Stimulated activated naive CD8-positive, alpha-beta T cell treated with anti-CD3 and anti-CD28 coated beads, Interleukin-15, Interleukin-2, amounts not matched to agents 100 ng/mL and 50 ng/mL, for 24 hours (primary cell): ENCODE results near the gene SIGLEC1.
A peak's percentile ranks its signal among the peaks of the same experiment; 100 is the strongest.

ENCODE experiments used
- H3K27ac Mint-ChIP-seq: one replicate; pipeline ENCODE4 v1.8.0; 2021; ENCODE audit warnings: mild to moderate bottlenecking, mixed read lengths
- H3K27me3 Mint-ChIP-seq: one replicate; pipeline ENCODE4 v1.8.0; 2021; ENCODE audit warnings: mixed read lengths
- H3K36me3 Mint-ChIP-seq: one replicate; pipeline ENCODE4 v1.8.0; 2021; ENCODE audit warnings: low read depth, mixed read lengths
- H3K4me1 Mint-ChIP-seq: one replicate; pipeline ENCODE4 v1.8.0; 2021; ENCODE audit warnings: low read depth, mixed read lengths
- H3K4me3 Mint-ChIP-seq: one replicate; pipeline ENCODE4 v1.8.0; 2021; ENCODE audit warnings: mild to moderate bottlenecking, mixed read lengths
- H3K9me3 Mint-ChIP-seq: one replicate; pipeline ENCODE4 v1.8.0; 2021; ENCODE audit warnings: mixed read lengths

Gene SIGLEC1

GRCh38 chr20:3712279-3712873 lies at the start of gene SIGLEC1:
SIGLEC1 (minus strand) TSS chr20:3712600; CDS start chr20:3707128, 5,472 bp downstream.
- Mint-ChIP-seq H3K9me3 (no peaks in the 10 kb centered on the region), H3K36me3 (no peaks in the 10 kb centered on the region), H3K27ac (no peak within 1 kb of the TSS), H3K27me3 (peaks cover 11% of the 10 kb centered on the region), H3K4me3 (no peak within 1 kb of the TSS), H3K4me1 (no peaks in the 10 kb centered on the region)

GRCh38 chr20:3760655-3761348 lies 48.4 kb upstream of the SIGLEC1 start:
- no peaks in the 10 kb centered on the region for H3K27me3 Mint-ChIP-seq
- no peak overlapping the region for H3K4me3 Mint-ChIP-seq
- H3K36me3 Mint-ChIP-seq: peaks cover 22% of the 10 kb centered on the region
- peaks cover 3% of the 10 kb centered on the region for H3K4me1 Mint-ChIP-seq
- no peak overlapping the region for H3K27ac Mint-ChIP-seq
- H3K9me3 Mint-ChIP-seq: no peaks in the 10 kb centered on the region

- no peaks in the 10 kb centered on the region for H3K4me1 Mint-ChIP-seq
- no peak overlapping the region for H3K4me3 Mint-ChIP-seq
- H3K9me3 Mint-ChIP-seq: no peaks in the 10 kb centered on the region
- no peak overlapping the region for H3K27ac Mint-ChIP-seq
- peaks cover 22% of the 10 kb centered on the region for H3K36me3 Mint-ChIP-seq
- no peaks in the 10 kb centered on the region for H3K27me3 Mint-ChIP-seq
Observed at GRCh38 chr20:3759884-3760283, 47.5 kb upstream of the SIGLEC1 start.

GRCh38 chr20:3759316-3759823 lies 47.0 kb upstream of the SIGLEC1 start:
- no peak overlapping the region for H3K4me3 Mint-ChIP-seq
- H3K36me3 Mint-ChIP-seq: peaks cover 22% of the 10 kb centered on the region
- no peaks in the 10 kb centered on the region for H3K4me1 Mint-ChIP-seq
- no peak overlapping the region for H3K27ac Mint-ChIP-seq
- H3K27me3 Mint-ChIP-seq: no peaks in the 10 kb centered on the region
- no peaks in the 10 kb centered on the region for H3K9me3 Mint-ChIP-seq

- H3K4me1 Mint-ChIP-seq: no peaks in the 10 kb centered on the region
- H3K27ac Mint-ChIP-seq: no peak overlapping the region
Observed at GRCh38 chr20:3758566-3758965, 46.2 kb upstream of the SIGLEC1 start.

GRCh38 chr20:3757268-3757667 lies 44.9 kb upstream of the SIGLEC1 start:
- H3K36me3 Mint-ChIP-seq: peaks cover 22% of the 10 kb centered on the region
- H3K27me3 Mint-ChIP-seq: no peaks in the 10 kb centered on the region
- H3K4me3 Mint-ChIP-seq: no peak overlapping the region
- H3K4me1 Mint-ChIP-seq: peaks cover 5% of the 10 kb centered on the region
- H3K27ac Mint-ChIP-seq: no peak overlapping the region
- H3K9me3 Mint-ChIP-seq: no peaks in the 10 kb centered on the region

More at GRCh38 chr20:3758566-3758965, 46.2 kb upstream of the SIGLEC1 start:
- no peaks in the 10 kb centered on the region for H3K9me3 Mint-ChIP-seq
- no peaks in the 10 kb centered on the region for H3K27me3 Mint-ChIP-seq
- H3K36me3 Mint-ChIP-seq: peaks cover 22% of the 10 kb centered on the region
- H3K4me3 Mint-ChIP-seq: no peak overlapping the region

- H3K27ac Mint-ChIP-seq: no peak overlapping the region
- H3K4me1 Mint-ChIP-seq: peaks cover 8% of the 10 kb centered on the region
- peaks cover 16% of the 10 kb centered on the region for H3K36me3 Mint-ChIP-seq
- H3K9me3 Mint-ChIP-seq: no peaks in the 10 kb centered on the region
- H3K27me3 Mint-ChIP-seq: no peaks in the 10 kb centered on the region
- H3K4me3 Mint-ChIP-seq: no peak overlapping the region
Observed at GRCh38 chr20:3755814-3756480, 43.5 kb upstream of the SIGLEC1 start.

GRCh38 chr20:3755269-3755668 lies 42.9 kb upstream of the SIGLEC1 start:
- Mint-ChIP-seq H3K36me3 (peaks cover 16% of the 10 kb centered on the region), H3K4me1 (peaks cover 8% of the 10 kb centered on the region), H3K4me3 (no peak overlapping the region), H3K9me3 (no peaks in the 10 kb centered on the region), H3K27me3 (no peaks in the 10 kb centered on the region), H3K27ac (no peak overlapping the region)

- H3K27me3 Mint-ChIP-seq: no peaks in the 10 kb centered on the region
- H3K36me3 Mint-ChIP-seq: peaks cover 16% of the 10 kb centered on the region
- H3K4me3 Mint-ChIP-seq: no peak overlapping the region
- peaks cover 8% of the 10 kb centered on the region for H3K4me1 Mint-ChIP-seq
- H3K27ac Mint-ChIP-seq: no peak overlapping the region
- H3K9me3 Mint-ChIP-seq: no peaks in the 10 kb centered on the region
Observed at GRCh38 chr20:3754276-3754630, 41.9 kb upstream of the SIGLEC1 start.

- H3K4me3 Mint-ChIP-seq: no peak overlapping the region
- H3K27ac Mint-ChIP-seq: no peak overlapping the region
- H3K4me1 Mint-ChIP-seq: peaks cover 8% of the 10 kb centered on the region
- H3K9me3 Mint-ChIP-seq: no peaks in the 10 kb centered on the region
- H3K36me3 Mint-ChIP-seq: peaks cover 16% of the 10 kb centered on the region
- no peaks in the 10 kb centered on the region for H3K27me3 Mint-ChIP-seq
Observed at GRCh38 chr20:3753501-3754275, 41.3 kb upstream of the SIGLEC1 start.

- H3K27ac Mint-ChIP-seq: no peak overlapping the region
- peaks cover 8% of the 10 kb centered on the region for H3K4me1 Mint-ChIP-seq
- H3K27me3 Mint-ChIP-seq: no peaks in the 10 kb centered on the region
- H3K36me3 Mint-ChIP-seq: peaks cover 14% of the 10 kb centered on the region
- no peak overlapping the region for H3K4me3 Mint-ChIP-seq
- no peaks in the 10 kb centered on the region for H3K9me3 Mint-ChIP-seq
Observed at GRCh38 chr20:3753098-3753497, 40.7 kb upstream of the SIGLEC1 start.

- no peaks in the 10 kb centered on the region for H3K9me3 Mint-ChIP-seq
- H3K36me3 Mint-ChIP-seq: peaks cover 7% of the 10 kb centered on the region
- H3K4me3 Mint-ChIP-seq: peak overlapping the region; percentile 69
- peak overlapping the region; percentile 58 for H3K27ac Mint-ChIP-seq
- no peaks in the 10 kb centered on the region for H3K27me3 Mint-ChIP-seq
- H3K4me1 Mint-ChIP-seq: peaks cover 8% of the 10 kb centered on the region
Observed at GRCh38 chr20:3752386-3752759, 40.0 kb upstream of the SIGLEC1 start.

GRCh38 chr20:3751675-3752385 lies 39.4 kb upstream of the SIGLEC1 start:
- Mint-ChIP-seq H3K36me3 (peaks cover 5% of the 10 kb centered on the region), H3K4me3 (peak overlapping the region; percentile 69), H3K4me1 (peaks cover 8% of the 10 kb centered on the region), H3K27me3 (no peaks in the 10 kb centered on the region), H3K9me3 (no peaks in the 10 kb centered on the region), H3K27ac (peak overlapping the region; percentile 58)

- Mint-ChIP-seq H3K4me1 (peaks cover 8% of the 10 kb centered on the region), H3K27me3 (no peaks in the 10 kb centered on the region), H3K27ac (no peak overlapping the region), H3K36me3 (no peaks in the 10 kb centered on the region), H3K4me3 (no peak overlapping the region), H3K9me3 (no peaks in the 10 kb centered on the region)
Observed at GRCh38 chr20:3751305-3751674, 38.9 kb upstream of the SIGLEC1 start.
